ENCODE data around the gene SOBP.

Gene SOBP

GRCh38 chr6:107703606-107704005, 213.7 kb downstream of the SOBP start:
- DNase-seq: no peak

DNA sequence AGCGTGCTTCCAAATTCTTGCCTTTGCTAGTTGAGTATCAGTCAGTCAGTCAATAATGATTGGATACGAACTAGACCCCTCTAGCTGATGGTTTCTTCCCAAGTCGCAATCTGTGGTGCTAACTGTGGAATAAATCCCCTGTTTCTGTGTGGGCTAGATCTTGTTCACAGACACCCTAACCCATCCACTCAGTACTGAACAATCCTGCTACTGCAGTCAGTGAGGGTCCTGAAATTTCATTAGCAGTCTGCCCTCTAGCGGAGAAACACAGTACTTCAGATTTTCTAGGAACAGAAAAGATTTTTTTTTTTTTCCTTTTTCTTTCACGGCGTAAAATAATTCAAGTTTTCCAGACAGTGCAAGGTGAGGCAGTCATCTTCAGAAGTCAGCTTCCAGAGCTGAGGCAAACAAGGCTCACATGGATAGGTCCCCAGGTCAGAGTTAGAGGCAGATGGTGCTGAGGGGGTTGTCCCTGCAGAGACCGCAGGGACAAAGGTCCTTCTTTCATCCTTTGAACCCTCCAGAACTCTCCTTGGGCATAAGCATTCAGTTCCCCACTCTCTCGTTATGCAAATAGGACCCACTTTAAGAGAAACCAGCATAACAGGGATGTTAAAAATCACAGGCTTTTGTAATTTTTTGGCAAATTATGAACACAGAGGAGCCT, 214.6 kb downstream of the SOBP start:
- DNase-seq: no peak

DNA sequence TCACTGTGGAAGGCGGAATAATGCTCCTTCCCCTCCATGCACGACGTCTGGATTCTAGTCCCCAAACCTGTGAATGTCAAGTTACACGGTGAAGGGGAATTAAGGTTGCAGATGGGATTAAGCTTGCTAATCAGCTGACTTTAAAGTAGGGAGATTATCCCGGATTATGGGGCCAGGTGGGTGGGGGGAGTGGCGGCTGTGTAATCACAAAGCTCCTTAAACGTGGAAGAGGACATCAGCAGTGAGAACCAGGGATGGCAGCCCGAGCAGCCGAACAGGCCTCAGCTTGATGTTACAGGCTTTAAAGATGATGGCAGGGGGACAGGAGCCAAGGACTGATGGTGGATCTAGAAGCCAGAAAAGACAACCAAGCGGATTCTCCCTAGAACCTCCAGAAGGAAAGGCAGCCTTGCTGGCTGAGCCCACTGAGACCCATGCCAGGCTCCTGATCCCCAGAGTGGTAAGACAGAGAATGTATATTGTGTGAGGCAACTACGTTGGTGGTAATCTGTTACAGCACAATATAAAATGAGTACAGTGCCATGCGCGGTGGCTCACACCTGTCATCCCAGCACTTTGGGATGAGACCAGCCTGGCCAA, 216.7 kb downstream of the SOBP start:
- DNase-seq: no peak

DNA sequence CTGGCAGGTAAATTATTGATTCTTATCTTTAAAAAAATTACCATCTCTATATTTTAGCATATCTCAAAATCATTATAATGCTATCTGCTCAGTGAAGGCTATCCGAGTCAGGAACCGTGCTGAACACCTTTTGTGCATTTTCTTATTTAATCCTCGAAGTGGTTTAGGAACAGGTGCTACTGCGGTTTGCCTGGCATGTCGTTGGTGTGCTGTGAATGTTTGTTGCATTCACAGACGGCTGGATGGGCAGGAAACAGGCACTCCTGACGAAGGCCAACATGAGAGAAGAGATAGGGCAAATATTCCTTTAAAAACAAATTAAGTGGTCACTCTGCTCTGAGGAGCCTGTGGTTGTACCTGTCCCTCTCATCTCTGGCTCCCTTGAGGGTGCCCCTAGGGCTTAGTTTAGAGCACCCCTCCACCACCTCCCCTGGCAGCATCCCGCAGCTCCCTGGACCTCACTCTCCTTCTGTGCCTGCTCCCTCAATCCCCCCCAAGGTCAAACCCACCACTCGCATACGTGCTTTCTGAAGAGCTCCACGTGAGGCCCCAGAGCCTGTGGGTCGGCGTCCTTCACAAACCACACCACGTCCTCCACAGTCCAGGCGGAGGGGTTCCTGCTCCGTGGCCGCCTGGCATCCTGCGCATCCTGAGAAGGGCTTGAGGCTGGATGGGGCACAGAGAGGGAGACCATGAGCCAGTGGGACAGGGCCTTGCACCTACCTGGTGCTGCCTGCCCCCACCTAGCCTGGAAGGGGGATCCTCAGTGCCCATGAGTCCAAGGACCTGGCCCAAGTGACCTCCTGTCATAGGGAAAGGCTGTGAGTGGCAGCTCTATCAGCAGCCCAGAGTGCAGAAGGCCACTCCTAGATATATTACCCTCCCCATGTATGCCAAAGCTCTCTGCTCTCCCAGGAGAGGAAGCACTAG, 217.7 kb downstream of the SOBP start:
- no peak for DNase-seq

DNA sequence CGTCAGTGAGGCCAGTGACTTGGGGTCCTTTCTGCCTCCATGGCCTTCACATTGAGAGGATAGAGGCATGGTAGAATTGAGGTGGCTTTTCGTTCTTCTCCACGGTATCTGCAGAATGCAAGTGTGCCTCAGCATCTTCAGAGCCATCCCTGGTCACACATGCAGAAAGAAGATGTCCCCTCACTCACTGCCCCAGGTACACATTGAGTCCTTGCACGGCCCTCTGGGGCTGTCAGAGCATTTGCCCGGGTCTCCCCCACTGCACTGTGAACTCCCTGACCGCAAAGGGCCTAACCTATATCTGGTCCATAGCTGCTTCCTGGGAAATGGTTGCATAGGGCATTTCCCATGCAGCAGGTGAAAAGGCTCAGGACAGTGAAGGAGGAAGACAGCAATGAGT, 218.5 kb downstream of the SOBP start:
- no peak for DNase-seq

DNA sequence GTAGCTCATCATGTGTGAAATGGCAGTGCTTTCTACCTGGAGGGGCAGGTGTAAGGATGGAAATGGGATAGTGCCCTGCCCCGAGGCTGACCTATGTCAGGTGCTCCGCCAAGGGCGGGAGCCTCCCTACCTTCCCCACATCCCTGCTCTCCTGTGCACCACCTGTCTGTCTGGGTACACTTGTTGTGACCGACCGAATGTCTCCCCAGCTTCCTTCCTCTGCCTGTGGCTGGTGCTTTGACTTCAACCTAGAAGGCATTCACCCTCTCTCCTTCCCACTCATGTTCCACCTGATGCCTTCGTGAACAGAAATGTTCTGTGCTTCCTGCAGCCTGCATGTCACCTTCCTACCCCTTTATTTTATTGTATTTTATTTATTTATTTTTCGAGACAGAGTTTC, 219.4 kb downstream of the SOBP start:
- no peak for DNase-seq

Data from NCI-H2081 treated with DMSO at 0.1 percent for 48 hours (cell line).